ENCODE measurements around the gene HPS4. TPM values are rescaled to one million over a fixed set of nuclear protein-coding genes. Genes with fewer than 3 reads are reported as not detected.

The HPS4 gene
- total RNA-seq, 1 donor from 2014 or later, result 25.2 TPM

- FAIRE-seq, result no peak
- peaks cover 50% of the 10 kb centered on the region for H3K4me1 Mint-ChIP-seq (ENCODE audit: low read depth, unreplicated experiment)
- no peaks in the 10 kb centered on the region for H3K27me3 Mint-ChIP-seq (ENCODE audit: low read depth, unreplicated experiment)
- no peaks in the 10 kb centered on the region for H3K27me3 ChIP-seq (ENCODE audit: insufficient read depth, low read length)
- TF ChIP-seq EZH2 (IDR thresholded peaks at IDR 0.05; ENCODE audit: insufficient read depth, low read length), result no peak
- TF ChIP-seq, protein P1, sequence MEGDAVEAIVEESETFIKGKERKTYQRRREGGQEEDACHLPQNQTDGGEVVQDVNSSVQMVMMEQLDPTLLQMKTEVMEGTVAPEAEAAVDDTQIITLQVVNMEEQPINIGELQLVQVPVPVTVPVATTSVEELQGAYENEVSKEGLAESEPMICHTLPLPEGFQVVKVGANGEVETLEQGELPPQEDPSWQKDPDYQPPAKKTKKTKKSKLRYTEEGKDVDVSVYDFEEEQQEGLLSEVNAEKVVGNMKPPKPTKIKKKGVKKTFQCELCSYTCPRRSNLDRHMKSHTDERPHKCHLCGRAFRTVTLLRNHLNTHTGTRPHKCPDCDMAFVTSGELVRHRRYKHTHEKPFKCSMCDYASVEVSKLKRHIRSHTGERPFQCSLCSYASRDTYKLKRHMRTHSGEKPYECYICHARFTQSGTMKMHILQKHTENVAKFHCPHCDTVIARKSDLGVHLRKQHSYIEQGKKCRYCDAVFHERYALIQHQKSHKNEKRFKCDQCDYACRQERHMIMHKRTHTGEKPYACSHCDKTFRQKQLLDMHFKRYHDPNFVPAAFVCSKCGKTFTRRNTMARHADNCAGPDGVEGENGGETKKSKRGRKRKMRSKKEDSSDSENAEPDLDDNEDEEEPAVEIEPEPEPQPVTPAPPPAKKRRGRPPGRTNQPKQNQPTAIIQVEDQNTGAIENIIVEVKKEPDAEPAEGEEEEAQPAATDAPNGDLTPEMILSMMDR (IDR thresholded peaks at IDR 0.05; ENCODE audit: insufficient read depth, low read depth, low read length), result no peak
- peak overlapping the region; percentile 49 for H3K9ac ChIP-seq (ENCODE audit: low read length)
- no peaks in the 10 kb centered on the region for H3K9me3 ChIP-seq (ENCODE audit: insufficient read depth, low read depth, low read length)
- H3K27ac ChIP-seq (ENCODE audit: low read depth, low read length), result peak overlapping the region; percentile 90
- H3K36me3 Mint-ChIP-seq (ENCODE audit: low read depth, unreplicated experiment), result peaks cover 26% of the 10 kb centered on the region
- H3K9me3 Mint-ChIP-seq (ENCODE audit: unreplicated experiment), result no peaks in the 10 kb centered on the region
- H2AFZ ChIP-seq (ENCODE audit: low read depth, low read length), result no peak overlapping the region
- H3K79me2 ChIP-seq (ENCODE audit: insufficient read depth, low read length), result peaks cover 4% of the 10 kb centered on the region
- H3K4me3 Mint-ChIP-seq (ENCODE audit: unreplicated experiment), result peak overlapping the region; percentile 21
- H3K36me3 ChIP-seq (ENCODE audit: insufficient read depth, low read length), result peaks cover 24% of the 10 kb centered on the region
- peaks cover 25% of the 10 kb centered on the region for H3K4me1 ChIP-seq (ENCODE audit: insufficient read depth, low read length)
- H3K27ac Mint-ChIP-seq (ENCODE audit: unreplicated experiment), result peak overlapping the region; percentile 96
- peak overlapping the region; percentile 17 for H3K4me3 ChIP-seq (ENCODE audit: insufficient read depth, low read depth, low read length)
- no peak for DNase-seq (ENCODE audit: low read depth)
- H3K4me2 ChIP-seq (ENCODE audit: low read length), result peak overlapping the region; percentile 67
- no peaks in the 10 kb centered on the region for H4K20me1 ChIP-seq (ENCODE audit: insufficient read depth, low read length)
Measured at GRCh38 chr22:26470807-26471206, 12.8 kb downstream of the HPS4 start.

DNA sequence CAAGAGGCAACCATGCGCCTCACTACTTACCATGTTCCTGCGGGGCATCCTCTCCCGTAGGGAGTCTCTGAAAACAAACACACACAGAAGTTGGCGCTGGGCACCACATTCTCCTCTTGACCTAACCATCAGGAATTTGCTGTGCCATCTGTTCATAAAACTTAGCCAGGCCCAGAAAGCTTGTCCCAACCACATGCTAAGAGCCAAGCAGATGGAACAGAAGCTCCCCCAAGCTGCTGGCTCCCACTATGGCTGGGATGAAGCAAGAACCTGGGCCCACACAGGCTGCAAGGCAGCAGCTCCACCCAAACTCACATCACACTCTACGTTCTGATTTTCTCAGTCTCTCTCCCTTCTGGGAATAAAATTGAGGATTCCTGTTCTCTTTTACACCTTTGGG, 17.4 kb downstream of the HPS4 start:
- TF ChIP-seq, protein P1 (IDR thresholded peaks at IDR 0.05; ENCODE audit: insufficient read depth, low read depth, low read length), result no peak
- H3K4me1 Mint-ChIP-seq (ENCODE audit: low read depth, unreplicated experiment), result peaks cover 33% of the 10 kb centered on the region
- Histone ChIP-seq H3K27ac (ENCODE audit: low read depth, low read length) (no peak overlapping the region), H3K9ac (ENCODE audit: low read length) (no peak overlapping the region), H3K9me3 (ENCODE audit: insufficient read depth, low read depth, low read length) (no peaks in the 10 kb centered on the region), H3K4me2 (ENCODE audit: low read length) (no peak overlapping the region), H4K20me1 (ENCODE audit: insufficient read depth, low read length) (peaks cover 16% of the 10 kb centered on the region), H3K79me2 (ENCODE audit: insufficient read depth, low read length) (no peaks in the 10 kb centered on the region), H3K27me3 (ENCODE audit: insufficient read depth, low read length) (no peaks in the 10 kb centered on the region), H2AFZ (ENCODE audit: low read depth, low read length) (no peak overlapping the region), H3K36me3 (ENCODE audit: insufficient read depth, low read length) (peaks cover 42% of the 10 kb centered on the region), H3K4me1 (ENCODE audit: insufficient read depth, low read length) (peaks cover 16% of the 10 kb centered on the region), H3K4me3 (ENCODE audit: insufficient read depth, low read depth, low read length) (no peak overlapping the region)
- no peak overlapping the region for H3K27ac Mint-ChIP-seq (ENCODE audit: unreplicated experiment)
- H3K9me3 Mint-ChIP-seq (ENCODE audit: unreplicated experiment), result no peaks in the 10 kb centered on the region
- no peak overlapping the region for H3K4me3 Mint-ChIP-seq (ENCODE audit: unreplicated experiment)
- no peak for DNase-seq (ENCODE audit: low read depth)
- peaks cover 34% of the 10 kb centered on the region for H3K36me3 Mint-ChIP-seq (ENCODE audit: low read depth, unreplicated experiment)
- FAIRE-seq, result no peak
- no peaks in the 10 kb centered on the region for H3K27me3 Mint-ChIP-seq (ENCODE audit: low read depth, unreplicated experiment)

GRCh38 chr22:26464312-26464711, 19.3 kb downstream of the HPS4 start:
- no peak overlapping the region for H3K27ac ChIP-seq (ENCODE audit: low read depth, low read length)
- no peak overlapping the region for H3K4me2 ChIP-seq (ENCODE audit: low read length)
- peaks cover 29% of the 10 kb centered on the region for H4K20me1 ChIP-seq (ENCODE audit: insufficient read depth, low read length)
- no peaks in the 10 kb centered on the region for H3K27me3 ChIP-seq (ENCODE audit: insufficient read depth, low read length)
- TF ChIP-seq, protein P1 (IDR thresholded peaks at IDR 0.05; ENCODE audit: insufficient read depth, low read depth, low read length), result no peak
- no peak overlapping the region for H3K9ac ChIP-seq (ENCODE audit: low read length)
- FAIRE-seq, result no peak
- no peaks in the 10 kb centered on the region for H3K27me3 Mint-ChIP-seq (ENCODE audit: low read depth, unreplicated experiment)
- H3K4me1 ChIP-seq (ENCODE audit: insufficient read depth, low read length), result peaks cover 8% of the 10 kb centered on the region
- no peaks in the 10 kb centered on the region for H3K9me3 ChIP-seq (ENCODE audit: insufficient read depth, low read depth, low read length)
- peaks cover 33% of the 10 kb centered on the region for H3K36me3 ChIP-seq (ENCODE audit: insufficient read depth, low read length)
- no peak overlapping the region for H3K27ac Mint-ChIP-seq (ENCODE audit: unreplicated experiment)
- no peak overlapping the region for H3K4me3 ChIP-seq (ENCODE audit: insufficient read depth, low read depth, low read length)
- H3K9me3 Mint-ChIP-seq (ENCODE audit: unreplicated experiment), result no peaks in the 10 kb centered on the region
- H3K4me3 Mint-ChIP-seq (ENCODE audit: unreplicated experiment), result no peak overlapping the region
- H3K79me2 ChIP-seq (ENCODE audit: insufficient read depth, low read length), result peaks cover 7% of the 10 kb centered on the region
- DNase-seq (ENCODE audit: low read depth), result no peak
- peaks cover 33% of the 10 kb centered on the region for H3K36me3 Mint-ChIP-seq (ENCODE audit: low read depth, unreplicated experiment)
- H2AFZ ChIP-seq (ENCODE audit: low read depth, low read length), result no peak overlapping the region
- H3K4me1 Mint-ChIP-seq (ENCODE audit: low read depth, unreplicated experiment), result peaks cover 22% of the 10 kb centered on the region
